Astrocyte (in vitro differentiated cells and primary cell): ENCODE measurements around the gene IFNG-AS1.

Experiments
- EZH2 ChIP-seq: IDR thresholded peaks from 2 replicates; pipeline ENCODE4 v1.6.1; 2012; ENCODE audit warnings: mild to moderate bottlenecking, low read length, inconsistent platforms; ENCODE audit not compliant: insufficient read depth
- TF ChIP-seq, protein P1 (sequence below): IDR thresholded peaks from 2 replicates; pipeline ENCODE4 v1.5.1; 2011; ENCODE audit warnings: low read depth, mild to moderate bottlenecking, inconsistent platforms, low read length, moderate library complexity; ENCODE audit not compliant: insufficient read depth

- TF ChIP-seq, protein P1, sequence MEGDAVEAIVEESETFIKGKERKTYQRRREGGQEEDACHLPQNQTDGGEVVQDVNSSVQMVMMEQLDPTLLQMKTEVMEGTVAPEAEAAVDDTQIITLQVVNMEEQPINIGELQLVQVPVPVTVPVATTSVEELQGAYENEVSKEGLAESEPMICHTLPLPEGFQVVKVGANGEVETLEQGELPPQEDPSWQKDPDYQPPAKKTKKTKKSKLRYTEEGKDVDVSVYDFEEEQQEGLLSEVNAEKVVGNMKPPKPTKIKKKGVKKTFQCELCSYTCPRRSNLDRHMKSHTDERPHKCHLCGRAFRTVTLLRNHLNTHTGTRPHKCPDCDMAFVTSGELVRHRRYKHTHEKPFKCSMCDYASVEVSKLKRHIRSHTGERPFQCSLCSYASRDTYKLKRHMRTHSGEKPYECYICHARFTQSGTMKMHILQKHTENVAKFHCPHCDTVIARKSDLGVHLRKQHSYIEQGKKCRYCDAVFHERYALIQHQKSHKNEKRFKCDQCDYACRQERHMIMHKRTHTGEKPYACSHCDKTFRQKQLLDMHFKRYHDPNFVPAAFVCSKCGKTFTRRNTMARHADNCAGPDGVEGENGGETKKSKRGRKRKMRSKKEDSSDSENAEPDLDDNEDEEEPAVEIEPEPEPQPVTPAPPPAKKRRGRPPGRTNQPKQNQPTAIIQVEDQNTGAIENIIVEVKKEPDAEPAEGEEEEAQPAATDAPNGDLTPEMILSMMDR = no peak
- TF ChIP-seq EZH2 = no peak
These were observed 11.6 kb upstream of the IFNG-AS1 start for GRCh38 chr12:67977668-67978067.
